Activated naive CD4-positive, alpha-beta T cell treated with anti-CD3 and anti-CD28 coated beads, Interleukin-2, amount 50 U/mL, for 16 hours (primary cell): ENCODE data around the gene SOS1.
"Not testable (repeated sequence)": the region's sequence is repeated elsewhere in the genome, so short reads cannot be mapped to it uniquely, and the experiment has no call there.

Experiments used
- DNase-seq: peaks from one replicate; pipeline ENCODE4 v3.0.0-alpha.2; 2020

Gene SOS1

GRCh38 chr2:39120771-39121522 is at the start of gene SOS1:
Gene SOS1 (minus strand): TSS chr2:39121051. CDS start chr2:39120422, 629 bp downstream.
- DNase-seq: peak; percentile 93

- DNase-seq: no peak
These were observed 43.2 kb upstream of the SOS1 start for GRCh38 chr2:39164089-39164488.

- DNase-seq: no peak
These were observed 40.1 kb upstream of the SOS1 start for GRCh38 chr2:39160982-39161381.

GRCh38 chr2:39159283-39159682 is 38.4 kb upstream of the SOS1 start:
- no peak for DNase-seq

- DNase-seq: no peak
These were observed 37.5 kb upstream of the SOS1 start for GRCh38 chr2:39158351-39158750.

- no peak for DNase-seq
These were observed 36.0 kb upstream of the SOS1 start for GRCh38 chr2:39156846-39157245.

- DNase-seq: no peak
These were observed 35.3 kb upstream of the SOS1 start for GRCh38 chr2:39156107-39156506.

GRCh38 chr2:39155573-39155972 is 34.7 kb upstream of the SOS1 start:
- not testable (repeated sequence) for DNase-seq

GRCh38 chr2:39154944-39155343 is 34.1 kb upstream of the SOS1 start:
- no peak for DNase-seq

- no peak for DNase-seq
These were observed 32.5 kb upstream of the SOS1 start for GRCh38 chr2:39153312-39153711.

GRCh38 chr2:39152504-39152903 is 31.7 kb upstream of the SOS1 start:
- no peak for DNase-seq

- DNase-seq: no peak
These were observed 30.1 kb upstream of the SOS1 start for GRCh38 chr2:39150890-39151497.

- DNase-seq: no peak
These were observed 29.3 kb upstream of the SOS1 start for GRCh38 chr2:39150102-39150562.

GRCh38 chr2:39146630-39147029 is 25.8 kb upstream of the SOS1 start:
- no peak for DNase-seq

- no peak for DNase-seq
These were observed 25.1 kb upstream of the SOS1 start for GRCh38 chr2:39145906-39146421.

- no peak for DNase-seq
These were observed 23.6 kb upstream of the SOS1 start for GRCh38 chr2:39144416-39144815.

- DNase-seq: no peak
These were observed 22.2 kb upstream of the SOS1 start for GRCh38 chr2:39142904-39143605.

GRCh38 chr2:39141334-39142271 is 20.8 kb upstream of the SOS1 start:
- no peak for DNase-seq

- DNase-seq: not testable (repeated sequence)
These were observed 20.1 kb upstream of the SOS1 start for GRCh38 chr2:39140948-39141333.

- DNase-seq: no peak
These were observed 19.5 kb upstream of the SOS1 start for GRCh38 chr2:39140322-39140847.

GRCh38 chr2:39139511-39140237 is 18.8 kb upstream of the SOS1 start:
- DNase-seq: no peak

GRCh38 chr2:39138837-39139211 is 18.0 kb upstream of the SOS1 start:
- DNase-seq: no peak
